A673 (cell line): ENCODE results near the gene CDC42BPB. TPM values are rescaled to one million over a fixed set of nuclear protein-coding genes. Genes with fewer than 3 reads are reported as not detected.
"Not testable (repeated sequence)": the region's sequence is repeated elsewhere in the genome, so short reads cannot be mapped to it uniquely, and the experiment has no call there.

Experiments
- BruUV-seq: library from RNA; stranded (reverse); fragments of 400-500 nt; replicated peaks from 2 replicates; lab custom pipeline; 2021; lab: Mats Ljungman, UMichigan
- CTCF ChIA-PET: fragments of 300-600 bp; sonication (Branson Sonifier 250); formaldehyde crosslinking; loops from one replicate; lab custom pipeline; 2022; ENCODE audit warnings: antibody characterized with exemption; lab: Charles Lee
- POLR2A ChIA-PET: fragments of 300-600 bp; sonication (Branson Sonifier 250); formaldehyde crosslinking; loops from one replicate; lab custom pipeline; 2022; ENCODE audit warnings: antibody characterized with exemption; ENCODE audit not compliant: low non-redundant PET; lab: Charles Lee
- DNase-seq: peaks from one replicate; pipeline ENCODE4 v3.0.0-alpha.2; 2015; ENCODE audit warnings: low spot score
- H3K27ac ChIP-seq: fragments of 200-600 bp; sonication (generic); 2 replicates; pipeline ENCODE4 v1.5.1; 2016; ENCODE audit warnings: mixed run types, low read depth, mild to moderate bottlenecking, mixed read lengths, antibody characterized with exemption, low read length; ENCODE audit not compliant: poor library complexity, severe bottlenecking
- H3K27me3 ChIP-seq: fragments of 200-600 bp; sonication (generic); replicated peaks from 2 replicates; pipeline ENCODE4 v1.6.1; 2017; ENCODE audit warnings: mixed run types, low read depth, mild to moderate bottlenecking, mixed read lengths, antibody characterized with exemption, low read length; ENCODE audit not compliant: insufficient read depth, poor library complexity
- H3K36me3 ChIP-seq: fragments of 200-600 bp; sonication (generic); 2 replicates; pipeline ENCODE4 v1.6.1; 2016; ENCODE audit warnings: mixed run types, mild to moderate bottlenecking, mixed read lengths, antibody characterized with exemption, low read length; ENCODE audit not compliant: insufficient read depth, poor library complexity, severe bottlenecking
- H3K4me1 ChIP-seq: fragments of 200-600 bp; sonication (generic); 2 replicates; pipeline ENCODE4 v1.6.1; 2017; ENCODE audit warnings: mixed run types, mild to moderate bottlenecking, mixed read lengths, antibody characterized with exemption, low read length; ENCODE audit not compliant: insufficient read depth, poor library complexity, severe bottlenecking
- H3K4me3 ChIP-seq: fragments of 200-600 bp; sonication (generic); 2 replicates; pipeline ENCODE4 v1.5.1; 2016; ENCODE audit warnings: low read depth, mixed run types, mild to moderate bottlenecking, mixed read lengths, low read length; ENCODE audit not compliant: poor library complexity, severe bottlenecking
- H3K9me3 ChIP-seq: fragments of 200-600 bp; sonication (generic); 2 replicates; pipeline ENCODE4 v1.6.1; 2016; ENCODE audit warnings: mixed run types, low read depth, mild to moderate bottlenecking, mixed read lengths, antibody characterized with exemption, low read length; ENCODE audit not compliant: poor library complexity, severe bottlenecking
- CTCF ChIP-seq: fragments of 300-800, 200-600 bp; sonication (generic); conservative IDR thresholded peaks from 2 replicates; pipeline ENCODE4 v1.5.1; 2017; ENCODE audit warnings: low read depth, mild to moderate bottlenecking, antibody characterized with exemption, low read length, moderate library complexity, mixed read lengths
- EZH2 ChIP-seq: fragments of 200-600 bp; sonication (generic); IDR thresholded peaks from 2 replicates; pipeline ENCODE4 v1.6.1; 2017; ENCODE audit warnings: borderline replicate concordance, low read depth, mild to moderate bottlenecking, mixed read lengths, antibody characterized with exemption, low read length; ENCODE audit not compliant: poor library complexity, severe bottlenecking
- intact Hi-C: fragments of 100-400 bp; cut with micrococcal nuclease; formaldehyde crosslinking; loops from one replicate; pipeline ENCODE4 v1.10.0; 2022; ENCODE audit not compliant: unreplicated experiment
- total RNA-seq: library from RNA; stranded (reverse); gene quantifications from 2 replicates; pipeline ENCODE4 v1.2.3, GENCODE V29; 2021

The CDC42BPB gene
- total RNA-seq, 1 experiment from 2014 or later = 103 TPM

GRCh38 chr14:102928412-102929240 lies 128.7 kb downstream of the CDC42BPB start:
- no TSS peak for BruUV-seq
- TF ChIP-seq CTCF = no peak
- no peak for TF ChIP-seq EZH2
- peaks cover under 1% of the 10 kb centered on the region for H3K27me3 ChIP-seq
- no peaks in the 10 kb centered on the region for H3K9me3 ChIP-seq
- ChIA-PET POLR2A (no interaction called here), CTCF (no interaction called here)
- peak; percentile 86 for DNase-seq
- intact Hi-C loops = no loop called here
- H3K4me1 ChIP-seq = peaks cover 10% of the 10 kb centered on the region
- H3K36me3 ChIP-seq = peaks cover 6% of the 10 kb centered on the region
- H3K27ac ChIP-seq = no peak overlapping the region
- H3K4me3 ChIP-seq = peak overlapping the region; percentile 51

- H3K9me3 ChIP-seq = no peaks in the 10 kb centered on the region
- ChIA-PET CTCF (no interaction called here), POLR2A (interaction anchor here (0.5 kb wide), 1 partner anchor 14 kb away, joined by 3 read pairs; no protein-coding TSS in a partner anchor)
- DNase-seq = no peak
- peak overlapping the region; percentile 51 for H3K4me3 ChIP-seq
- BruUV-seq = no TSS peak
- peaks cover 7% of the 10 kb centered on the region for H3K4me1 ChIP-seq
- H3K27me3 ChIP-seq = peaks cover 8% of the 10 kb centered on the region
- intact Hi-C loops = no loop called here
- H3K36me3 ChIP-seq = peaks cover under 1% of the 10 kb centered on the region
- no peak overlapping the region for H3K27ac ChIP-seq
- no peak for TF ChIP-seq CTCF
- no peak for TF ChIP-seq EZH2
These were observed 129.4 kb downstream of the CDC42BPB start for GRCh38 chr14:102927878-102928411.

- CTCF ChIA-PET = no interaction called here
- POLR2A ChIA-PET = interaction anchor here (0.5 kb wide), 1 partner anchor 13 kb away, joined by 3 read pairs; no protein-coding TSS in a partner anchor
- no peak for TF ChIP-seq EZH2
- TF ChIP-seq CTCF = no peak
These were observed 129.9 kb downstream of the CDC42BPB start for GRCh38 chr14:102927346-102927877.

GRCh38 chr14:102926840-102927239 lies 130.5 kb downstream of the CDC42BPB start:
- peaks cover 11% of the 10 kb centered on the region for H3K27me3 ChIP-seq
- intact Hi-C loops = not testable (repeated sequence)

More at GRCh38 chr14:102927346-102927877, 129.9 kb downstream of the CDC42BPB start:
- peaks cover 7% of the 10 kb centered on the region for H3K4me1 ChIP-seq
- intact Hi-C loops = no loop called here
- H3K36me3 ChIP-seq = no peaks in the 10 kb centered on the region
- no peak for DNase-seq
- H3K27ac ChIP-seq = no peak overlapping the region
- no peak overlapping the region for H3K4me3 ChIP-seq
- BruUV-seq = no TSS peak
- peaks cover 11% of the 10 kb centered on the region for H3K27me3 ChIP-seq
- H3K9me3 ChIP-seq = no peaks in the 10 kb centered on the region

More at GRCh38 chr14:102926840-102927239, 130.5 kb downstream of the CDC42BPB start:
- BruUV-seq, H3K27ac ChIP-seq, H3K9me3 ChIP-seq, DNase-seq, POLR2A ChIA-PET, CTCF ChIA-PET, H3K4me3 ChIP-seq, H3K4me1 ChIP-seq, H3K36me3 ChIP-seq: not testable (repeated sequence)
